PC-3 (cell line): ENCODE results near the gene RNF41.

Experiments used
- CTCF ChIP-seq: fragments of 300-600 bp; sonication (generic); conservative IDR thresholded peaks from 2 replicates; pipeline ENCODE4 v1.5.1; 2017; ENCODE audit warnings: antibody characterized with exemption, low read depth, mild to moderate bottlenecking, low read length
- EZH2 ChIP-seq: fragments of 300-600 bp; sonication (generic); IDR thresholded peaks from one replicate; pipeline ENCODE4 v1.6.1; 2017; ENCODE audit warnings: antibody characterized with exemption, mild to moderate bottlenecking, low read length; ENCODE audit not compliant: unreplicated experiment

- TF ChIP-seq CTCF (no peak), EZH2 (no peak)
Observed at GRCh38 chr12:56202366-56202765, 19.4 kb downstream of the RNF41 start.
